PC-3 (cell line): ENCODE results near the gene ZNF281. TPM values are rescaled to one million over a fixed set of nuclear protein-coding genes. Genes with fewer than 3 reads are reported as not detected.

Source experiments
- ATAC-seq: fragments of 200-7000 bp; cut with Tn5 transposase; 2 replicates; pipeline ENCODE4 v1.9.1; 2020; ENCODE audit warnings: mild to moderate bottlenecking, moderate library complexity
- BruUV-seq: library from RNA; stranded (reverse); fragments of 400-500 nt; replicated peaks from 2 replicates; lab custom pipeline; 2021; lab: Mats Ljungman, UMichigan
- CTCF ChIA-PET: fragments of 300-600 bp; sonication (Branson Sonifier 250); formaldehyde crosslinking; loops from one replicate; lab custom pipeline; 2022; ENCODE audit warnings: antibody characterized with exemption; lab: Charles Lee
- POLR2A ChIA-PET: fragments of 300-600 bp; sonication (Branson Sonifier 250); formaldehyde crosslinking; loops from one replicate; lab custom pipeline; 2022; ENCODE audit warnings: antibody characterized with exemption; ENCODE audit not compliant: unreplicated experiment; lab: Charles Lee
- DNase-seq: peaks from one replicate; pipeline ENCODE4 v3.0.0-alpha.2; 2015
- H2AFZ ChIP-seq: fragments of 300-600 bp; sonication (generic); 2 replicates; pipeline ENCODE4 v1.6.0; 2016; ENCODE audit warnings: antibody characterized with exemption, low read length
- H3F3A ChIP-seq: fragments of 300-600 bp; sonication (generic); one replicate; pipeline ENCODE4 v1.6.0; 2017; ENCODE audit warnings: antibody characterized with exemption, low read length, control low read depth, mild to moderate bottlenecking; ENCODE audit not compliant: unreplicated experiment
- H3K27ac ChIP-seq: fragments of 300-600 bp; sonication (generic); 2 replicates; pipeline ENCODE4 v1.5.1; 2016; ENCODE audit warnings: mild to moderate bottlenecking, low read length
- H3K27me3 ChIP-seq: fragments of 300-600 bp; sonication (generic); 2 replicates; pipeline ENCODE4 v1.6.1; 2016; ENCODE audit warnings: low read length, mixed read lengths
- H3K36me3 ChIP-seq: fragments of 300-600 bp; sonication (generic); 2 replicates; pipeline ENCODE4 v1.6.1; 2016; ENCODE audit warnings: low read depth, mixed run types, low read length, mixed read lengths
- H3K4me1 ChIP-seq: fragments of 300-600 bp; sonication (generic); 2 replicates; pipeline ENCODE4 v1.5.1; 2016; ENCODE audit warnings: low read length; ENCODE audit not compliant: insufficient read depth
- H3K4me2 ChIP-seq: fragments of 300-600 bp; sonication (generic); 2 replicates; pipeline ENCODE4 v1.6.0; 2016; ENCODE audit warnings: low read length
- H3K4me3 ChIP-seq: fragments of 300-600 bp; sonication (generic); 2 replicates; pipeline ENCODE4 v1.5.1; 2016; ENCODE audit warnings: mild to moderate bottlenecking, low read length, mixed read lengths
- H3K79me2 ChIP-seq: fragments of 300-600 bp; sonication (generic); 2 replicates; pipeline ENCODE4 v1.6.1; 2017; ENCODE audit warnings: low read length, mixed read lengths
- H3K9ac ChIP-seq: fragments of 300-600 bp; sonication (generic); 2 replicates; pipeline ENCODE4 v1.6.0; 2016; ENCODE audit warnings: mild to moderate bottlenecking, low read length
- H3K9me2 ChIP-seq: fragments of 300-600 bp; sonication (generic); replicated peaks from 2 replicates; pipeline ENCODE4 v1.6.1; 2016; ENCODE audit warnings: mixed run types, low read length, mixed read lengths
- H3K9me3 ChIP-seq: fragments of 300-600 bp; sonication (generic); 2 replicates; pipeline ENCODE4 v1.6.1; 2016; ENCODE audit warnings: low read length, mixed read lengths
- H4K20me1 ChIP-seq: fragments of 300-600 bp; sonication (generic); 2 replicates; pipeline ENCODE4 v1.6.1; 2016; ENCODE audit warnings: low read length, mixed read lengths
- EZH2 ChIP-seq: fragments of 300-600 bp; sonication (generic); IDR thresholded peaks from one replicate; pipeline ENCODE4 v1.6.1; 2017; ENCODE audit warnings: antibody characterized with exemption, mild to moderate bottlenecking, low read length; ENCODE audit not compliant: unreplicated experiment
- EZH2phosphoT487 ChIP-seq: fragments of 300-600 bp; sonication (generic); IDR thresholded peaks from 2 replicates; pipeline ENCODE4 v1.6.1; 2018; ENCODE audit warnings: mild to moderate bottlenecking, antibody characterized with exemption, low read length, borderline replicate concordance
- intact Hi-C: fragments of 100-400 bp; cut with micrococcal nuclease; formaldehyde crosslinking; loops from 2 replicates; pipeline ENCODE4 v1.9.0; 2023
- total RNA-seq: library from RNA; depleted of rRNA; stranded (reverse); fragments of >200 nt; gene quantifications from 2 replicates; pipeline ENCODE4 v1.2.3, GENCODE V29; 2014; rRNA removed
- TF ChIP-seq, protein P1 (sequence below): fragments of 300-600 bp; sonication (generic); conservative IDR thresholded peaks from 2 replicates; pipeline ENCODE4 v1.5.1; 2017; ENCODE audit warnings: antibody characterized with exemption, low read depth, mild to moderate bottlenecking, low read length

ZNF281 gene
- total RNA-seq, 1 experiment from 2014 or later = 26.6 TPM

- no peak overlapping the region for H3K9ac ChIP-seq
- H3K4me3 ChIP-seq = no peak overlapping the region
- H3K27me3 ChIP-seq = no peaks in the 10 kb centered on the region
- H3K4me1 ChIP-seq = peaks cover 14% of the 10 kb centered on the region
- H3K36me3 ChIP-seq = no peaks in the 10 kb centered on the region
- H3K9me2 ChIP-seq = no peaks in the 10 kb centered on the region
- no peak overlapping the region for H2AFZ ChIP-seq
- H3K27ac ChIP-seq = no peak overlapping the region
- no peak overlapping the region for H3K4me2 ChIP-seq
- CTCF ChIA-PET = no interaction called here
- no TSS peak for BruUV-seq
- ATAC-seq (no peak), DNase-seq (no peak)
- intact Hi-C loops = no loop called here
- H3K79me2 ChIP-seq = no peaks in the 10 kb centered on the region
- no peak for TF ChIP-seq EZH2
- TF ChIP-seq, protein P1, sequence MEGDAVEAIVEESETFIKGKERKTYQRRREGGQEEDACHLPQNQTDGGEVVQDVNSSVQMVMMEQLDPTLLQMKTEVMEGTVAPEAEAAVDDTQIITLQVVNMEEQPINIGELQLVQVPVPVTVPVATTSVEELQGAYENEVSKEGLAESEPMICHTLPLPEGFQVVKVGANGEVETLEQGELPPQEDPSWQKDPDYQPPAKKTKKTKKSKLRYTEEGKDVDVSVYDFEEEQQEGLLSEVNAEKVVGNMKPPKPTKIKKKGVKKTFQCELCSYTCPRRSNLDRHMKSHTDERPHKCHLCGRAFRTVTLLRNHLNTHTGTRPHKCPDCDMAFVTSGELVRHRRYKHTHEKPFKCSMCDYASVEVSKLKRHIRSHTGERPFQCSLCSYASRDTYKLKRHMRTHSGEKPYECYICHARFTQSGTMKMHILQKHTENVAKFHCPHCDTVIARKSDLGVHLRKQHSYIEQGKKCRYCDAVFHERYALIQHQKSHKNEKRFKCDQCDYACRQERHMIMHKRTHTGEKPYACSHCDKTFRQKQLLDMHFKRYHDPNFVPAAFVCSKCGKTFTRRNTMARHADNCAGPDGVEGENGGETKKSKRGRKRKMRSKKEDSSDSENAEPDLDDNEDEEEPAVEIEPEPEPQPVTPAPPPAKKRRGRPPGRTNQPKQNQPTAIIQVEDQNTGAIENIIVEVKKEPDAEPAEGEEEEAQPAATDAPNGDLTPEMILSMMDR = no peak
- TF ChIP-seq EZH2phosphoT487 = no peak
- POLR2A ChIA-PET = interaction anchor here (0.5 kb wide), 1 partner anchor 83 kb away, joined by 16 read pairs; no protein-coding TSS in a partner anchor
- H3K9me3 ChIP-seq = no peaks in the 10 kb centered on the region
- no peaks in the 10 kb centered on the region for H4K20me1 ChIP-seq
- no peaks in the 10 kb centered on the region for H3F3A ChIP-seq
Measured at GRCh38 chr1:200355801-200356200, 54.0 kb downstream of the ZNF281 start.

Other genes with a start within 250 kb of the ZNF281 start
- 23.6 and 23.7 TPM in 2 replicates for gene KIF14, start 210.7 kb upstream of the ZNF281 start, total RNA-seq